HG03558 (cell line): Measurements from ENCODE around the gene PSD2.
"Not testable (repeated sequence)": the region's sequence is repeated elsewhere in the genome, so short reads cannot be mapped to it uniquely, and the experiment has no call there.

ENCODE experiments used
- ATAC-seq: cut with Tn5 transposase; IDR thresholded peaks from one replicate; pipeline ENCODE4 v1.9.1; 2021; ENCODE audit warnings: moderate number of reproducible peaks; ENCODE audit not compliant: unreplicated experiment; ENCODE audit errors: extremely low read depth

Gene PSD2

DNA sequence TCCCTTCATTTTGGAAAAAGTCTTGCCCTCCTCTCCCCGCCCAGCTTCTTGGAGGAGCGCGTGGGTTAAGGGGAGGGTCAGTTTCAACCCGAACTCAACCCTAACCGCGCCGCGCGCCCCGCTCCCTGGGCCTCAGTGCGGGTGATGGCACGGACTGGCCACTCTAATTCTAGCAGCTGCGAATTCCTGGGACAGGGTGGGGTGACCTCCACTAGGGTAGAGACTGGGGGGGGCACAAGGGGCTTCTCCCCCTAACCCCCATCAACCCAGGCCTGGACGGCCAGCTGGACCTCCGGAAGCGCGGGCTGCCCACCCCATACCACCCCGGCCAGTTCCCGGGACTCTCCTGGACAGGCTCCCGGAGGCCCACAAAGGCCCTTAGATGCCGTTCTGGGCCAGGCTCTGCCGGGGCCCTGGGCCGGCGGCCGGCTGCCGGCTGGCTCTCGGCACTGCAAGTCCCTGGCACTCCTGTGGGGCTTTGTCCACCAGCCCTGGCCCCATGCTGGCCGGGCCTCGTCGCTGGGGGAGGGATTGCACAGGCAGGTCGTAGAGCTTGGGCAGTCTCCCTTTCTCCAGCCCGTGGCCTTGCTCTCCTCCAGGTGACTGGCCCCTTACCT, 7.2 kb upstream of the PSD2 start:
- ATAC-seq = no peak

DNA sequence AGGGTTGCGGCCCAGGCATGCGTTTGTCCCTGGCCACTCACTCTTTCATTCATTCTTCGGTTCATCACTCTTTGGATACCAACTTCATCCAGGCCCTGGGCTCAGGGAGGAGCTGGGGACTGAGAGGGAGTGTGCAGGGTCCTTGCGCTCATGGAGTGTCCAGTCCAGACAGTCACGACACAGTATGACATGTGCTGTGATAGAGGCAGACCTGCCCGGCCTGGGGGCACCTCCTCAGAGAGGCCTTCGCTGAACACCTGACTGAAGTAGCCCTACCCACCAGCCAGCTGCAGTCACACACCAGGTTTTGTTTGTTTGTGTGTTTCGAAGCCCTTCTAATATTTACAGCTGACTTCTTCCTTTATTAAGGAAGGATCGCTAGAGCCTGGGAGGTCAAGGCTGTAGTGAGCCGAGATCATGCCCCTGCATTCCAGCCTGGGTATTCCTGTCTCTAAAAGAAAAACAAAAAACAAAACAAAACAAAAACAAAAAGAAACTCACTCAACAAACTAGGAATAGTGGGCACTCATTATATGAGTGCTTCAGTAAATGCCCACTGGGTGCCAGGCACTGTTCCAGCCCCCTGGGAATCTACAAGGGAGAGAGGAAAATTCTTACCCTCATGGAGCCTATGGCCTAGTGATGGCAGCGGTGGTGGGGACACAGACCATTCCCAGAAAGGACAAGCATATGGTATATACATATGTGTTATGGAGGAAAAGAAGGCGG, 6.3 kb upstream of the PSD2 start:
- no peak for ATAC-seq

GRCh38 chr5:139789845-139790189, 5.8 kb upstream of the PSD2 start:
- no peak for ATAC-seq

GRCh38 chr5:139792218-139792617, 3.4 kb upstream of the PSD2 start:
- ATAC-seq = no peak

GRCh38 chr5:139792655-139793054, 3.0 kb upstream of the PSD2 start:
- ATAC-seq = not testable (repeated sequence)

DNA sequence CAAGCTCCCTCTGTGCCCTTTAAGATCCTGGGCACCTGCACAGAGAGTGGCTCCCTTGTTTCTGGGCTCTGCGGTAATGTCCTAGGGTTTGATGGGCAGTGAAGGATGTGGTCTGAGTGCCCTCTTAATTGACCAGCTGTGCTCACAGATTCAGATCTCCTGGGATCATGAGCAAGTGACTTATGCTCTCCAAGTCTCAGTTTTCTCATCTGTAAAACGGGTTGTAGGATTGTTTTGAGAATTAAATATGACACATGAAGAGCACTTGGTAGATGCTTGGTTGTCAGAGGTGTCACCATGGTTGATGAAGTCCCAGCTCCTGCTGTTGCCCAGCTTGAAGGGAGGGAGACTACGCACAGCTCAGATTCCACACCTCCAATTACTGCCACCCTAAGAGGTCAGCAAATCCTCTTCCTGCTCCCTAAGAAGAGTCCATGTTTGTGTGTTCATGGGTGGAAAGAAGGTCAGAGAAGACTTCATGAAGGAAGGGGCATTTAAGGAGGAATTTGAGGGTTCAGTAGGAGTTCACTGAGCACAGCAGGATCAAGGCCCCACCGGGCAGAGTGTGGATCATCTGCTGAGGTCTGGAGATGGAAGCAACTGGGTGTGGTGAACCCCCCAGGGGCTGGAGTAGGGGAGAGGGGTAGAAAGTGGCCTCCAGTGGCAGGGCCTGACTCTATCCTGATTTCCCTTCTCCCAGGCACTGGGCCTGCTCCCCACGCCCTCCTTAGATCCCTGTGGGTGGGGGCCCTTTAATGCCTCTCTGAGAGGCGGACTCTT, 1.4 kb upstream of the PSD2 start:
- no peak for ATAC-seq

GRCh38 chr5:139796061-139796806, 626 bp downstream of the PSD2 start:
- no peak for ATAC-seq

- no peak for ATAC-seq
These were observed 1.7 kb downstream of the PSD2 start for GRCh38 chr5:139797335-139797734.

DNA sequence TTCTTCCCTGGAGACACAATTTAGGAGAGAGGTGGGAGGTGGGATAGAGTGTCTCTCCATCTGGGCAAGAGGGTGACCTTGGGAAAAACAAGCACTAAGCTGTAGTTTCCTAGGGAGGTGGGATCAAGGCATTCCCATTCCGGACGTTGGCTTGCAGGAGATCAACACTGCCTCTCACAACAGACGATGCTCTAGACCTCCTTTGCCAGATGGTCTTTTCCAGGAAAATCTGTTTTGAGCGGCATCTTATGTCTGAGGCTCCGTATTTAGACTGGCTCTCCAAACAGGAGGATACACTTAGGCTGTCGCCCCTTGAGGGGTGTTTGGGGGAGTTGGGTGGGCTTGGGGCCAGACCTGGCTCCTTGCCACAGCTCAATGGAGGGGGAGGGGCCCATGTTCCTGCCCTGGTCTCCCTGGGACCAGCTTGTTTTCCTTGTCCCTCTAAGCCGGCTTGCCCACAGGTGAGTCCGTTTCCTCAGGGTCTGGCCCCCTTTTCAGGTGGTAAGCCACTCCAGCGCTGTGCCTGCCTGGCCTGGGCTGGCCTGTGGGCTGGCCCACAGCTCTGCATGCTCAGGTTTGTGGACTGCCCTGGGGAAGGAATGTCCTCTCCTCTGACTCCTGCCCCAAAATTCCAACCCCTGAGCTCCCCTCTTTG, 2.4 kb downstream of the PSD2 start:
- ATAC-seq = no peak

GRCh38 chr5:139798883-139799282, 3.3 kb downstream of the PSD2 start:
- no peak for ATAC-seq

DNA sequence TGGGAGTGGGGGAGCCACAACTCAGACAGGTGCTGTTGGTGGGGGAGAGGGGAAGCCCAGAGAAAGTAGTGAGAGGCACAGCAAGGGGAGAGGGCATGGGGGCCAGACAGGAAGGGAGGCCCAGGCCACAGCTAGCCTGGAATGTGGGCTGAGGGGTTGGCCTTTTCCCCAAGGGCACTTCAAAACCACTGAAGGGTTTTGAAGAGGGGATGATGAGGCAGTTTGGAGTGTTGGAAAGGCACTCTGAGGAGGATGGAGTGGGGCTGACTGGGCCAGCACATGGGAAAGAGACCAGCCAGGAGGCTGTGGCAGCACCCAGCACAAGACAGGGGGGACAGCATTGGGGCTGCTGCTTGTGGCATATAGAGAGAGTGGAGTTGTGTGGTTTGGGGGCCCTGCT, 3.8 kb downstream of the PSD2 start:
- ATAC-seq = no peak

DNA sequence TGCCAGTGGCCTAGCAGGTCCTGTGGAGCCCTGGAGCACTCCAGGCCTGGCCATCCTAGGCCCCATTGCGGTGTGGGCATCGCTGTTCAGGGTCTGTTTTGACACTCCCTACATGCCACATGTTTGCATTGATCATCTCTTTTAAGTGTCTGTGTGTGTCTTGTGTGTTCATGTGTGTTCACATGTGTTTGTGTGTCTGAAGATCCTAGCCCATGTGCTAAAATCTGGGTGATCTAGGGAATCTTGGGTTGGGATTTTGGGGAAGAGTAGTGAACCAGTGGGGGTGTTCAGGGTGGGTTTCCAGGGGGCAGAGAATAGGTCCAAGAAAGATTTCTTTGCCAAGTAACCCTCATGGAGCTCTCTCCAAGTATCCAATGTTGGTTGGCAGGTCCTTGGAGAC, 8.4 kb downstream of the PSD2 start:
- no peak for ATAC-seq

DNA sequence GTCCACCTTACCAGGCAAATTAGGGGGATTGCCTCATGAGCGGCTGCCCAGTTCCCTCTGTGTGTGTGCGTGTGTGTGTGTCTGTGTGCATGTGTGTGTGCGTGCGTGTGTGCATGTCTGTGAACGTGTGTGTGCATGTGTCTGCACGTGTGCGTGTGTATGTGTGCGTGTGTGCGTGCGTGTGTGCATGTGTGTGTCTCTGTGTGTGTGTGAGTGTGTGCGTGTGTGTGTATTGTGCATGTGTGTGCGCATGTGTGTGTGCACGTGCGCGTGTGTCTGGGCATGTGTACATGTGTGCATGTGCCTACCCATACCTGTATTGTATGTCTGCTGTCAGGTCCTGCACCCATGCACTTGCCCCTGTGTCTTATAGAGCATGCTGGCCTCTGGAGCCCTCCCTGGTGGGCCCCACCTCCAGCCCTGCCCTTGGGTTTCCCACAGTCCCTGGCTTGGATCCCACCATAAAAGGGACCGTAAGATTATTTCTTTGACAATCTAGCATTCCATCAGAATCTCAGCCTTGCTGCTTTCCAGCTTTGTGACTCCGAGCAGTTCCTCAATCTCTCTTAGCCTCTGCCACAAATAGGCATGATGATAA, 9.3 kb downstream of the PSD2 start:
- ATAC-seq = no peak

GRCh38 chr5:139805545-139805944, 9.9 kb downstream of the PSD2 start:
- ATAC-seq = no peak

- ATAC-seq = no peak
These were observed 10.5 kb downstream of the PSD2 start for GRCh38 chr5:139806111-139806510.

GRCh38 chr5:139806726-139807646, 11.4 kb downstream of the PSD2 start:
- no peak for ATAC-seq

DNA sequence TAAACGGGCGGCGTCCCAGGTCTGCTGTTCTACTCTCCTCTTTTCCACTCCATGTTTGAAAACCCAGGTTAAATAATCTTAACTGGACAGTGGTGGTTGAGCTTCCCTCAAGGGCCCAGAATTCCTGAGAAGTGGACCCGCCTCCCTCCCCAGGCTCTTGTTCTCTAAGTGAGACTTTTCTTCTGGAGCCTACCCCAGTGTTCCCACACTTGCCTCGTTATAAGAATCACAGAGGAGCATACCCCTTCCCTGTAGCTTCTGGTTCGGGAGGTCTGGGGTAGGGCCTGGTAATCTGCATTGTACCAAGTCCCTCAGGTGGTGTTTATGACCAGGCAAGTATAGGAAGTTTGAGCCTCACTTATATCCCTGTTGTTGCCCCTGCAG, 12.0 kb downstream of the PSD2 start:
- no peak for ATAC-seq

DNA sequence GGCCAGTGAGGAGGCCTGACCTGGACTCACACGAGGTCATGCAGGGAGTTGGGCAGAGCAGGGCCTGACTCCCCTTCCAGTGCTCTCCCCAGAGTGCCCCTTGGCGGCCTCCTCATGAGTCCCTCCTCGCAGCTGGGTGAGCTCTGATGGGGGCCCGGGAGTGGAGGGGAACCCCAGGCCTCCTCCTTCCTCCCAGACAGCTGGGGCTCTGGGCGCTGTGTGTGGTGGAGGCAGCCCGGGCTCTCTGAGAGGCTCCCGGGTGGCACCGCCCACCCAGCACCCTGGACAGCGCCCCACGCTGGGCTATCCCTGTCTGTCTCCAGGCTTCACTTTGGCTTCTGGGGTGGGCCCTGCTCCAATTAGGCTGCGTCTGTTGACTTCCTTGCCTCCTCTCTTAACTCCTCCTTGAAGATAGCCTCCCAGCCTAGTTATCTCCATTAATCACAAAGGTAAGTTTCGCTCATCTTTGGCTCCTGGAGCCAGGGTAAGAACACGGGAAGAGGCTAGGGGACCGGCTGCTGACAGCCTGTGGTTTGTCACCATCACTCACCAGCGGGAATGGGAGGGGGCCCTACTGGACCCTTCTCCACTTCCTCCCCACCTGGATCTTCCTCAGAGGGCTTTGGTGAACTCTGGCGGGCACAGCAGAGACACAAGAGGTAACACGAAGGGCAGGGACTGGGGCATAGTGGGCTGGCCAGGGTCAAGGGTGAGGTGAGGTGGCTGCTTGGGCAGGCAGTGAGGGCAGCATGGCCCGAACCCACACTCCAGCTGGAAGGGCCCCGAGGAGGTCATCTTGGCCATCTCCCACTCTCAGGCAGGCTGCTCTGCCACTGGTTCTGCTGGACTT, 13.1 kb downstream of the PSD2 start:
- no peak for ATAC-seq
